HEK293 (cell line): ENCODE data around the gene LRBA.

Source experiments
- CTCF ChIP-seq: fragments of 450-650 bp; formaldehyde crosslinking; IDR thresholded peaks from 2 replicates; pipeline ENCODE4 v1.5.1; 2016; ENCODE audit warnings: missing biosample characterization, missing genetic modification characterization
- HOXC10 ChIP-seq: sonication (generic); formaldehyde crosslinking; IDR thresholded peaks from 2 replicates; pipeline ENCODE4 v1.8.1; 2023; ENCODE audit warnings: mild to moderate bottlenecking, missing genetic modification reagents
- SP3 ChIP-seq: fragments of 450-650 bp; formaldehyde crosslinking; IDR thresholded peaks from 2 replicates; pipeline ENCODE4 v1.5.1; 2016; ENCODE audit warnings: missing biosample characterization, missing genetic modification characterization
- ZNF621 ChIP-seq: fragments of 450-650 bp; formaldehyde crosslinking; IDR thresholded peaks from 2 replicates; pipeline ENCODE4 v1.5.1; 2017; ENCODE audit warnings: missing biosample characterization, missing genetic modification characterization

DNA sequence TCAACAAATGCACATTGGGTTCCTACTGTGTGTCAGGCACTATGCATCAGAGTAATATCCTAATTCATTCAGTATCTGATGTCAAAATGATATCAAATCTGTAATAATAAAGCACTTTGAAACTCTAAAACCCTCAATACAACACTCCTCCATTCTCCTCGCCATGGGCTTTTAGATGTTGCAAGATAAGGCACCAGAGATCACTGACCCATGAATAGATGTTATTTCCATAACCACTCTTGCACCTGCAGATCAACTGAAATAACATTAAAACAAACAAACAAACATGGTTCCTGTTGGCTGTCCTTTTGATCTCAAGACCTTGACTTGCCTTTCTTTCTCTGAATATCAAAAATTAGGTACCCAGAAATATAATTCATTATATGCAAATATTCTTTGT is 333.0 kb downstream of the LRBA start:
- TF ChIP-seq SP3 (tag by site-specific recombination): no peak
- no peak for TF ChIP-seq CTCF
- no peak for TF ChIP-seq HOXC10 (CRISPR knock-in tag)
- no peak for TF ChIP-seq ZNF621 (tag by site-specific recombination)
